Fibroblast of mammary gland (primary cell): Measurements from ENCODE around the gene LDHA.

Source experiments
- DNase-seq: peaks from one replicate; pipeline ENCODE4 v3.0.0-alpha.2; 2010; ENCODE audit warnings: low read depth
- H3K4me3 ChIP-seq: 2 replicates; pipeline ENCODE4 v1.5.1; 2011; ENCODE audit warnings: low read depth, mild to moderate bottlenecking, low read length, moderate library complexity; ENCODE audit not compliant: control insufficient read depth
- CTCF ChIP-seq: conservative IDR thresholded peaks from 2 replicates; pipeline ENCODE4 v1.5.1; 2011; ENCODE audit warnings: low read depth, low read length, inconsistent platforms; ENCODE audit not compliant: control insufficient read depth, insufficient read depth

Gene LDHA

DNA sequence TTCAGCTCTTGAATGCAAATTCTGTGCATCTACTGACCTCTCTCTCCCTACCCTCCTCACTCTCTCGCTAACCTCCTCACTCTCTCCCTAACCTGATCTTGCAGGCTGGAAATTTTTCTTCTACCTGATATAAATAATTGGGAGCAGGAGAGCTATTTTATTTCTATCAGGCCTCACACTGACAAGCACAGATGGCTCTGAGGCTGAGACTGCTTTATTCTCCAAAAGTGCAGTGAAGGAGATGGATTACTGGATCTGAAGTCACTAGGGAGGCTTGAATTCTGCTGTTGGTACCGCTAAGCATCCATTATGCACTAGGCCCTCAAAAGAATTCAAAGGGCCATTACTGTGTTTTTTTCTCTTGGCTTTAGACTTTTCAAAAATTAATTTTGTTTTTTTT lies 19.4 kb upstream of the LDHA start:
- no peak for TF ChIP-seq CTCF
- DNase-seq, result no peak
- no peak overlapping the region for H3K4me3 ChIP-seq

DNA sequence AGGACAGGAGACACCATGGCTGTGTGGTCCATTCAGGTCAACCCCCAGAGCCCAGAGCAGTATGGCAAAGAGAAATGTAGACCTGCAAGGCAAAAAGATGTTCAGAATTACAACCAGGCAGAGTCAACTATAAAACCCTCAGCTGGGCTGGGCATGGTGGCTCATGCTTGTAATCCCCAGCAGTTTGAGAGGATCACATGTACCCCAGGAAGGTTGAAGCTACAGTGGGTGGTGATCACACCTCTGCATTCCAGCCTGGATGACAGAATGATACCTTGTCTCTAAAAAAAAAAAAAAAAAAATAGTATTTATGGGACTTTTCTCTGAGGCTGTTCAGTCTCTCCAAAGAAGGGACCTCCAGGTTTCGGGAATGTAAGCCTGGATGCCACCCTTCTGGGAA lies 18.4 kb upstream of the LDHA start:
- no peak for DNase-seq
- no peak overlapping the region for H3K4me3 ChIP-seq
- TF ChIP-seq CTCF, result no peak

DNA sequence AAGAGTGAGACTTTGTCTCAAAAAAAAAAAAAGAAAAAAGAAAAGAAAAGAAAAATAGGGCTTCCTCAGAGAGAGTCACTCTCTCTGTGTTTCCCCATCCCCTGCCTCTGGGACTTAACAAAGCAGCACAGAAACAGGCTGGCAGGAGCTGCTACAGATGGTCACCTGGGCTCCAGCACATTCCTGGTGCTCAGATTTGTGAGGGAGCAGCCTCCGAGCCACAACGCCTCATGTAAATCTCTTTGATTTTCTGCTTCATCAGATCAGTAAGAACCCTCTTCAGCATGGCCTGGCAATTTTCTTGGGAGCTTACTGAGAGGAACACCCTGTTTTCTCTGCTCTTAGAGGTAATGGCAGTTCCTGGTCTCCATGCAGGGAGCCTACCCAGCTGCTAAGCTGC lies 15.2 kb upstream of the LDHA start:
- no peak for DNase-seq
- no peak for TF ChIP-seq CTCF
- H3K4me3 ChIP-seq, result no peak overlapping the region

DNA sequence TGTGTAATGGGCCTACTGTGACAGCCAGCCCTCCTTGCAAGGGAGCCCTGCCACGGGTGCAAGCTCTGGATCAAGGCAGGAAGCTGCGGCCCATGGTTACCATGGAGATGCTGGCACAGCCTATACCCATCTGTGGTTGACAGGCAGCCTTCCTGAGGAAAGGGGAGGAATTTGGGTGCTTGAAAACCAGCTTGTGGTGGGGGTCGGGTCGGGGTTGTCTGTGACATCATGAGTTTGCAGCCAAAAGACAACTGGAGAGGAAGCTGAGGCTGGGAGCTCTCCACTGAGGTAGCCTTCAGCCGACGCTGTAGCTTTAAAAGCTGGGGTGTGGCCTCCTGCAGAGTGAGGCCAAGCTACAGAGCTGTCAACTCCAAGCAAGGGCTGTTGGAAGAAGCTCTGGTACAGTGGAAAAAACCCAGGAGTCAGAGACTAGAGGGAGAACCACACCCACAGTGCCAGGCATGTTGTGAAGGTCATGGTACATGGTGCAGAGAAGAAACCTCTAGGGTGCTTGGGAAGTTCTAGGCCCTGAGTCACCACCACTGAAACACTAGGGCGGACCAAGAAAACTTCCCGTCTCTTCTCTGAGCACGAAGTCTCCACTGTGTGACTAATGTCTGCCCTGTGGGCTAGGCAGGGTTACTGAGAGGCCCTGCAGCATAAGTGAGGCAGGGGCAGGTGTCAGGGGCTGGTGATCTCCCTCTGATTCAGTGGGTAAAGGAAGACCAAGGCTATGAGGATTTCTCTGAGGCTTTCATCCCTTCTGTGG lies 10.8 kb upstream of the LDHA start:
- peak overlapping the region; percentile 1 for H3K4me3 ChIP-seq
- DNase-seq, result peak; percentile 98
- TF ChIP-seq CTCF, result no peak

DNA sequence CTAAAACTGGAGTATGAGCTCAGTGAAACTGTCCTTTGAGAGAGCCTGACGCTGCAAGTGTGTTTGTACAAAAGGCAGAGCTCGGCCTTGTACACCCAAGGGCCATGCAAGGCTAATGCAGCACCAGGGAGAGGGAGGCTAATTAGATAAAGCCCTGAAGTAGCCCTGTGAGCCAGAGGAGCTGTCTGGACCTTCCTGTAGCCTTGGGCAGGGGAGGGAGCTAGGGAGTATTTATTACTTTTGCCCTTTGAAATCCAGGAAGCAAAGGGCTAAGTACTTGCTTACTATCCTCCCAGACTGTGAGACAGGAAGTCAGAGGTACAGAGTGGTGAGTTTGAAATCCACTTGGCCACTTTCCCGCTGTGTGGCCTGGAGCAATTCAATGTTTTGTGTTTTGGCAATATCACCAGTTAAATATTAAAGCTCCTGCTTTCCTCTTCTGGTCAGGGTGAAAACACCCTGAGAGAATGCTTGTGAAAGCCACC lies 10.2 kb upstream of the LDHA start:
- no peak for TF ChIP-seq CTCF
- peak; percentile 81 for DNase-seq
- H3K4me3 ChIP-seq, result no peak overlapping the region

GRCh38 chr11:18390088-18390487 lies 4.3 kb upstream of the LDHA start:
- no peak for DNase-seq
- no peak for TF ChIP-seq CTCF
- no peak overlapping the region for H3K4me3 ChIP-seq
